Mucosa of stomach (tissue), 1 donor: ENCODE data around the gene GPRIN1.

Source experiments
- H3K27me3 ChIP-seq: one replicate; pipeline ENCODE4 v1.7.0; 2013; ENCODE audit warnings: mild to moderate bottlenecking, low read length; ENCODE audit not compliant: control insufficient read depth, insufficient read depth
- H3K36me3 ChIP-seq: one replicate; pipeline ENCODE4 v1.7.0; 2013; ENCODE audit warnings: low read length; ENCODE audit not compliant: control insufficient read depth, insufficient read depth
- H3K4me1 ChIP-seq: one replicate; pipeline ENCODE4 v1.7.0; 2013; ENCODE audit warnings: mild to moderate bottlenecking, low read length; ENCODE audit not compliant: control insufficient read depth, insufficient read depth
- H3K4me3 ChIP-seq: one replicate; pipeline ENCODE4 v1.7.0; 2013; ENCODE audit warnings: low read length
- H3K9ac ChIP-seq: one replicate; pipeline ENCODE4 v1.7.0; 2013; ENCODE audit warnings: mild to moderate bottlenecking, low read length, moderate library complexity
- H3K9me3 ChIP-seq: one replicate; pipeline ENCODE4 v1.7.0; 2013; ENCODE audit warnings: mild to moderate bottlenecking, low read length, moderate library complexity; ENCODE audit not compliant: control insufficient read depth
- donor health status: Pancreatic carcinoma.

The GPRIN1 gene

GRCh38 chr5:176647843-176648473, 38.0 kb upstream of the GPRIN1 start:
- H3K27me3 ChIP-seq: peaks cover 7% of the 10 kb centered on the region
- peak overlapping the region; percentile 92 for H3K9ac ChIP-seq
- H3K4me3 ChIP-seq: peak overlapping the region; percentile 80
- no peaks in the 10 kb centered on the region for H3K9me3 ChIP-seq
- no peaks in the 10 kb centered on the region for H3K36me3 ChIP-seq
- peaks cover 22% of the 10 kb centered on the region for H3K4me1 ChIP-seq

GRCh38 chr5:176647030-176647842, 37.3 kb upstream of the GPRIN1 start, which contains the start of gene TSPAN17:
Gene TSPAN17, plus strand, starts transcription at chr5:176647484. Its CDS starts 132 bp downstream, at chr5:176647616.
- H3K4me3 ChIP-seq: peak within 1 kb of the TSS; percentile 96
- no peaks in the 10 kb centered on the region for H3K36me3 ChIP-seq
- no peaks in the 10 kb centered on the region for H3K9me3 ChIP-seq
- peak within 1 kb of the TSS; percentile 92 for H3K9ac ChIP-seq
- peaks cover 7% of the 10 kb centered on the region for H3K27me3 ChIP-seq
- H3K4me1 ChIP-seq: peaks cover 18% of the 10 kb centered on the region

- H3K4me3 ChIP-seq: peak overlapping the region; percentile 96
- peaks cover 18% of the 10 kb centered on the region for H3K4me1 ChIP-seq
- H3K36me3 ChIP-seq: no peaks in the 10 kb centered on the region
- peak overlapping the region; percentile 76 for H3K9ac ChIP-seq
- H3K27me3 ChIP-seq: peaks cover 7% of the 10 kb centered on the region
- H3K9me3 ChIP-seq: no peaks in the 10 kb centered on the region
These were observed 36.7 kb upstream of the GPRIN1 start for GRCh38 chr5:176646707-176647029.

DNA sequence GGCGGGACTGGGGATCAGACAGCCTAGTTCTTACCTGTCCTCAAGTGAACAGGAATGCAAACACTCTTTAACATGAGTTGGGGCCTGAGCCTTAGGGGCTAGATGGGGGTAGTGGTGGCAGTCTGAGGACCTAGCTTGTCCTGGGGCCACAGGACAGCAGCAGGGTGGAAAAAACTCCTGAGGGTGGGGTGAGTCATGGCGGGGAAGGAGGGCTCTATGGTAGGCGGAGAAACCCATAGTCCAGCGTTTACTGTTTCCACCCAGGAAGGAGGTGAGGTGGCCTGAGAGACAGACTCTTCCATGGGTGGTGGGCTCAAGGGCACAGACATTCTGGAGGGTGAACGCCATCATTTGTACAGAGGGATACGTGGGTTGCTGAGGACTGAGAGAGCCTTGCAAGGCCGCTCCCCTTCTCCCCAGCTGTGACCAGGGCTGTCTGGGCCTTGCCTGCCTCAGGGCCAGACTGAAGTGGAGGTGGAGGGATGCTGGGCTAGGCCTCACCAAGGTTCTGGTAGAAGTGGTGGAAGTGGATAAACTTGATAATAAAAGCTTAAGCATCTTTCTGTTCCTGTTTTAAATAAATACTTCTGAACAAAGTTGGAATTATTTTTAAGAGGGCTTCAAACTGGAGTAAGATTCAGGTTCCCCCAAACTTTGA, 36.2 kb upstream of the GPRIN1 start:
- no peaks in the 10 kb centered on the region for H3K36me3 ChIP-seq
- H3K27me3 ChIP-seq: peaks cover 7% of the 10 kb centered on the region
- peak overlapping the region; percentile 96 for H3K4me3 ChIP-seq
- peak overlapping the region; percentile 76 for H3K9ac ChIP-seq
- H3K4me1 ChIP-seq: peaks cover 18% of the 10 kb centered on the region
- H3K9me3 ChIP-seq: no peaks in the 10 kb centered on the region

- Histone ChIP-seq H3K27me3 (peaks cover 7% of the 10 kb centered on the region), H3K9me3 (no peaks in the 10 kb centered on the region), H3K36me3 (no peaks in the 10 kb centered on the region), H3K4me3 (no peak overlapping the region), H3K4me1 (peaks cover 18% of the 10 kb centered on the region), H3K9ac (no peak overlapping the region)
These were observed 35.1 kb upstream of the GPRIN1 start for GRCh38 chr5:176644878-176645670.

- no peak overlapping the region for H3K4me3 ChIP-seq
- H3K36me3 ChIP-seq: no peaks in the 10 kb centered on the region
- no peaks in the 10 kb centered on the region for H3K9me3 ChIP-seq
- H3K27me3 ChIP-seq: peaks cover 7% of the 10 kb centered on the region
- peaks cover 18% of the 10 kb centered on the region for H3K4me1 ChIP-seq
- H3K9ac ChIP-seq: no peak overlapping the region
These were observed 34.3 kb upstream of the GPRIN1 start for GRCh38 chr5:176644294-176644693.

DNA sequence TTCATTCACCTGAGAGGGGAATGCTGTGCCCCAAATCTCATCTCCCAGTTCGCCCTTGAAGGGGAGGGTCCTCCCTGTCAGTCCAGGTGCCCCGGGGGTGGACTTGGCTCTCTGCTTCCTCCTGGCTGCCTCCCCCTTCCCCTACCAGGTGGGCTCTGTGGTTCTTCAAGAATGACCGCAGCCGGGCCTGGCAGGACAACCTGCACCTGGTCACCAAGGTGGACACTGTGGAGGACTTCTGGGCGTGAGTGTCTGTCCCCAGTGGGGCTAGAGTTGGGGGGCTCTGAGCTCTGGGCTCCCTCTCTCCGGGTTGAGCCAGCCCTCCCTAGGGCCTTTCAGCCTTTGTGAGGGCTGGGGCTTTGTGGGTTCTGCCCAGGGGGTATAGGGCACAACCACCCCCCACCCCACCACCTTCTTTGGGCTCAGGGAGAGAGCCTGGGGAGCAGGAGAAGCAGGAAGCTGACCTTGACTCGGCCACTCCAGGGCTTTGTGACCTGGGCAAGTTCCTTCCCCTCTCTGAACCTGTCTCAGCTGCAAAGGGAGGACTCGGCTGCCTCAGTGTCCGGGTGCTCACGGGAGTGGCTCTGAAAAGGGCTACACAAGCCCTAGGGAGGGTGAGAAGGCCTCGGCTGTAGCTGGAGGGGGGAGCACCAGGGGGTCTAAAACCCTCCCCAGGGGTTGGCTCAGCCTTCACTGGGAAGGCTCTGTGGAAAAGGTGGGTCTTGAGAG, 33.7 kb upstream of the GPRIN1 start:
- Histone ChIP-seq H3K9ac (no peak overlapping the region), H3K27me3 (peaks cover 7% of the 10 kb centered on the region), H3K4me3 (no peak overlapping the region), H3K9me3 (no peaks in the 10 kb centered on the region), H3K36me3 (no peaks in the 10 kb centered on the region), H3K4me1 (peaks cover 18% of the 10 kb centered on the region)

DNA sequence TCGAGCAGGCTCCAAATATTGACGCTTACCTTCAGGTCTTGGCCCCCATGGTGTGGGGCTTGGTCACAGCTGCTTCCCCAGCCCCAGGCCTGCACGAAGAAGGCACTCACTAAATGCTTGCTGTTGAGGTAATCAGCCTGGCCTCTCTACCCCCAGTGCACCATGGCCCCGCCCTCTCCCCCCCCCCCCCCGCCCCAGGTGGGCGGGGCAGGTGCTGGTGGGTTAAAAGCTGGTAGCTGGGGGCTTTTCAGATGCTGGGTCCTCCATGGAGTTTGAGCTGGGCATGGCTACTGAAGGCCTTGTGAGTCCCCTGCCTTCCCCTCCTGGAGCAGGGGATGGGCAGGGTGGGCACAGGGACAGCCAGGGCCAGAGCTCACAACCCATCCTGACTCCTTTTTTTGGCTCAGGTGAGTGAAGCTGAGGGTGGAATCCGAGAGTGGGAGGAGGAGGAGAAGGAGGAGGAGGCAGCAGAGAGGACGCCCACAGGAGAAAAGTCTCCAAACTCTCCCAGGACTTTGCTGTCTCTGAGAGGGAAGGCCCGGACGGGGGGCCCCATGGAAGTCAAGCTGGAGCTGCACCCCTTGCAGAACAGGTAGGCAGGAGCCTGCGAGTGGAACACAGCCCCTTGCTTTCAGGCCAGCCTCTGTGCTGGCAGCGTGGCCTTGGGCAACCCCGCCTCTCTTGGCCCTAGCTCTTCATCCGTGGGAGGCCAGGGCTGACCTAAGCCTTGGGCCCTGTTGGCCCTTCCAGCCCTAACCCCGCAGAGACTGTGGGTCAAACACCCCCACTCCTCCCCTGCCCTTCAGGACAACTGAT, 32.9 kb upstream of the GPRIN1 start:
- H3K4me3 ChIP-seq: no peak overlapping the region
- no peaks in the 10 kb centered on the region for H3K9me3 ChIP-seq
- no peaks in the 10 kb centered on the region for H3K36me3 ChIP-seq
- peaks cover 10% of the 10 kb centered on the region for H3K4me1 ChIP-seq
- H3K27me3 ChIP-seq: peaks cover 7% of the 10 kb centered on the region
- no peak overlapping the region for H3K9ac ChIP-seq

- Histone ChIP-seq H3K4me1 (no peaks in the 10 kb centered on the region), H3K4me3 (no peak overlapping the region), H3K36me3 (no peaks in the 10 kb centered on the region), H3K9ac (no peak overlapping the region), H3K27me3 (peaks cover 12% of the 10 kb centered on the region), H3K9me3 (no peaks in the 10 kb centered on the region)
These were observed 30.7 kb upstream of the GPRIN1 start for GRCh38 chr5:176640616-176641015.

DNA sequence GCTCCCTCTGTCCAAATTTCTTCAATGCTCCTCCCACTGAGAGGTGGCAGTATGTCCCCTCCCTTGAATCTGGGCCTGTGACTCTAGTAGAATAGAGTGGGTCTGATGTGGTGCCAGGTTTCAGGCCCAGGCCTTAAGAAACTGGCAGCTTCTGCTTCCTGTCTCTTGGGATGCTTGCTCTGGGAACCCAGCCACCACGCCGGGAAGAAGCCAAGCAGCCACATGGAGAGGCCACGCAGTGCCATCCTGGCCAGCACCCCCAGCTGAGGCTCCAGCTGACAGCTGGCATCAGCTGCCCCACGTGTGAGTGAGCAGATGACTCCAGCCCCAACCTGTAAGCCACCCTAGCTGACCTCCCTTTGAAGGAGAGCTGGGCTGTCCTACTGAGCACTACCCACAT, 30.0 kb upstream of the GPRIN1 start:
- H3K4me3 ChIP-seq: no peak overlapping the region
- H3K4me1 ChIP-seq: no peaks in the 10 kb centered on the region
- peaks cover 17% of the 10 kb centered on the region for H3K27me3 ChIP-seq
- no peaks in the 10 kb centered on the region for H3K9me3 ChIP-seq
- H3K9ac ChIP-seq: no peak overlapping the region
- no peaks in the 10 kb centered on the region for H3K36me3 ChIP-seq

DNA sequence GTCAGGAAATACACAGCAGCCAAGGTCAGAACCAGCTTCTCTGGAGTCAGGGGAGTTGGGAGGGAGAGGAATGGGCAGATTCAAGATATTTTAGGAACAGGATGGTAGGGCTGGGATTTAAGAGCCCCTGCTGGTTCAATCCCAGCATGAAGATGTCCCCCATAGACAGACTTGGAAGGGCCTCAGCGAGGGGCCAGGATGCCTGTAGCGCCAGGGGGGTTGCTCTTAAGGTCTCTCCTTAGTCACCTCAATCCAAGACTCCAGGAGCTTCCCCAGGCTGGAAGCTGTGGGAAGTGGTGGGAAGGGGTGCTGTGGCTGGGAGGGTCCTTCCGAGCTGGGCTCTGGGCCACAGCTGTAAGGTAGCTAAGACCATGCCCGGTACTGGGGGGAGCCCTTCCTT, 29.3 kb upstream of the GPRIN1 start:
- no peaks in the 10 kb centered on the region for H3K4me1 ChIP-seq

More for the DNA sequence above, 29.3 kb upstream of the GPRIN1 start:
- Histone ChIP-seq H3K27me3 (peaks cover 21% of the 10 kb centered on the region), H3K4me3 (no peak overlapping the region), H3K9ac (no peak overlapping the region), H3K9me3 (no peaks in the 10 kb centered on the region), H3K36me3 (no peaks in the 10 kb centered on the region)
